HEK293 (cell line): ENCODE measurements around the gene CAV1.

Experiments used
- CTCF ChIA-PET: fragments of 350-600 bp; formaldehyde crosslinking; extraction: SDS; loops from one replicate; lab custom pipeline; 2021; ENCODE audit warnings: antibody characterized with exemption; lab: Yijun Ruan, JAX
- POLR2A ChIA-PET: fragments of 300-600 bp; formaldehyde crosslinking; extraction: SDS; loops from one replicate; lab custom pipeline; 2020; ENCODE audit warnings: antibody characterized with exemption, inconsistent platforms; lab: Yijun Ruan, JAX
- H3K27ac ChIP-seq: fragments of 200-500 bp; sonication (Bioruptor generic); 2 replicates; pipeline ENCODE4 v1.5.1; 2014; ENCODE audit warnings: low read depth, low read length, control low read depth, inconsistent platforms; ENCODE audit errors: extremely low read depth
- H3K36me3 ChIP-seq, 2 experiments: fragments of 200-500 bp in 1 of 2; sonication (Bioruptor generic) in 1 of 2; 1 replicate in 1 of 2; 2 replicates in 1 of 2; pipeline ENCODE4 v1.5.1; 2014 to 2017; ENCODE audit warnings: inconsistent platforms in 2 of 2, low read length in 2 of 2; ENCODE audit not compliant: control insufficient read depth in 2 of 2, insufficient read depth in 1 of 2
- H3K4me1 ChIP-seq: fragments of 200-500 bp; sonication (Bioruptor generic); 2 replicates; pipeline ENCODE4 v1.5.1; 2014; ENCODE audit warnings: mild to moderate bottlenecking, low read length, inconsistent platforms; ENCODE audit not compliant: control insufficient read depth, insufficient read depth
- H3K4me3 ChIP-seq: 2 replicates; pipeline ENCODE4 v1.5.1; 2011; ENCODE audit warnings: low read depth, mild to moderate bottlenecking, control low read depth, low read length, moderate library complexity
- H3K9me3 ChIP-seq: fragments of 200-500 bp; sonication (Bioruptor generic); 2 replicates; pipeline ENCODE4 v1.5.1; 2014; ENCODE audit warnings: low read depth, low read length, inconsistent platforms; ENCODE audit not compliant: control insufficient read depth, insufficient read depth
- AEBP2 ChIP-seq: fragments of 450-650 bp; formaldehyde crosslinking; IDR thresholded peaks from 2 replicates; pipeline ENCODE4 v1.5.1; 2016; ENCODE audit warnings: missing biosample characterization, missing genetic modification characterization, borderline replicate concordance
- BCL11A ChIP-seq: fragments of 450-650 bp; formaldehyde crosslinking; IDR thresholded peaks from 2 replicates; pipeline ENCODE4 v1.5.1; 2016; ENCODE audit warnings: low read depth, missing biosample characterization, missing genetic modification characterization
- BCL11B ChIP-seq: fragments of 450-650 bp; formaldehyde crosslinking; IDR thresholded peaks from 2 replicates; pipeline ENCODE4 v1.5.1; 2016; ENCODE audit warnings: low read depth, missing biosample characterization, missing genetic modification characterization
- EGR2 ChIP-seq: fragments of 450-650 bp; formaldehyde crosslinking; IDR thresholded peaks from 2 replicates; pipeline ENCODE4 v1.5.1; 2016; ENCODE audit warnings: low read depth, missing biosample characterization, missing genetic modification characterization
- KLF8 ChIP-seq: fragments of 450-650 bp; formaldehyde crosslinking; IDR thresholded peaks from 2 replicates; pipeline ENCODE4 v1.5.1; 2016; ENCODE audit warnings: missing biosample characterization, missing genetic modification characterization
- KLF9 ChIP-seq: fragments of 450-650 bp; formaldehyde crosslinking; IDR thresholded peaks from 2 replicates; pipeline ENCODE4 v1.5.1; 2016; ENCODE audit warnings: missing biosample characterization, missing genetic modification characterization, low read depth
- PRDM1 ChIP-seq: fragments of 450-650 bp; formaldehyde crosslinking; IDR thresholded peaks from 2 replicates; pipeline ENCODE4; 2016; ENCODE audit warnings: missing biosample characterization, missing genetic modification characterization
- WT1 ChIP-seq: fragments of 450-650 bp; formaldehyde crosslinking; IDR thresholded peaks from 2 replicates; pipeline ENCODE4 v1.5.1; 2016; ENCODE audit warnings: missing biosample characterization, missing genetic modification characterization
- ZBTB1 ChIP-seq: fragments of 450-650 bp; formaldehyde crosslinking; IDR thresholded peaks from 2 replicates; pipeline ENCODE4 v1.5.1; 2016; ENCODE audit warnings: missing biosample characterization, missing genetic modification characterization
- ZBTB26 ChIP-seq: fragments of 450-650 bp; formaldehyde crosslinking; optimal IDR thresholded peaks from 2 replicates; pipeline ENCODE3; 2016; ENCODE audit warnings: missing biosample characterization, mild to moderate bottlenecking, missing genetic modification characterization
- ZFHX2 ChIP-seq: fragments of 450-650 bp; formaldehyde crosslinking; conservative IDR thresholded peaks from 2 replicates; pipeline ENCODE4 v1.5.1; 2016; ENCODE audit warnings: missing biosample characterization, missing genetic modification characterization
- ZFP41 ChIP-seq: fragments of 450-650 bp; formaldehyde crosslinking; IDR thresholded peaks from 2 replicates; pipeline ENCODE4 v1.5.1; 2016; ENCODE audit warnings: missing biosample characterization, missing genetic modification characterization, borderline replicate concordance
- ZNF302 ChIP-seq: fragments of 450-650 bp; formaldehyde crosslinking; IDR thresholded peaks from 2 replicates; pipeline ENCODE4 v1.5.1; 2016; ENCODE audit warnings: missing biosample characterization, missing genetic modification characterization, low read depth
- ZNF324 ChIP-seq: fragments of 450-650 bp; formaldehyde crosslinking; IDR thresholded peaks from 2 replicates; pipeline ENCODE4 v1.5.1; 2016; ENCODE audit warnings: missing biosample characterization, missing genetic modification characterization
- ZNF350 ChIP-seq: fragments of 450-650 bp; formaldehyde crosslinking; IDR thresholded peaks from 2 replicates; pipeline ENCODE4 v1.5.0; 2017; ENCODE audit warnings: missing biosample characterization, mild to moderate bottlenecking, missing genetic modification characterization
- ZNF610 ChIP-seq: fragments of 450-650 bp; formaldehyde crosslinking; IDR thresholded peaks from 2 replicates; pipeline ENCODE4 v1.5.1; 2016; ENCODE audit warnings: missing biosample characterization, missing genetic modification characterization, borderline replicate concordance
- ZNF660 ChIP-seq: fragments of 450-650 bp; IDR thresholded peaks from 2 replicates; pipeline ENCODE4 v1.5.1; 2018; ENCODE audit warnings: missing biosample characterization, mild to moderate bottlenecking, missing genetic modification characterization
- ZNF664 ChIP-seq: fragments of 450-650 bp; formaldehyde crosslinking; IDR thresholded peaks from 2 replicates; pipeline ENCODE4 v1.5.1; 2016; ENCODE audit warnings: missing biosample characterization, missing genetic modification characterization
- ZNF701 ChIP-seq: fragments of 450-650 bp; formaldehyde crosslinking; IDR thresholded peaks from 2 replicates; pipeline ENCODE4 v1.5.1; 2016; ENCODE audit warnings: missing biosample characterization, missing genetic modification characterization
- ZSCAN4 ChIP-seq: fragments of 450-650 bp; formaldehyde crosslinking; IDR thresholded peaks from 2 replicates; pipeline ENCODE4 v1.5.1; 2017; ENCODE audit warnings: missing biosample characterization, missing genetic modification characterization
- TF ChIP-seq, protein P1 (sequence below): fragments of 450-650 bp; formaldehyde crosslinking; IDR thresholded peaks from 2 replicates; pipeline ENCODE4 v1.5.0; 2017; ENCODE audit warnings: missing biosample characterization, missing genetic modification characterization, borderline replicate concordance
- TF ChIP-seq, protein P2 (sequence below): fragments of 450-650 bp; formaldehyde crosslinking; IDR thresholded peaks from 2 replicates; pipeline ENCODE4 v1.5.1; 2017; ENCODE audit warnings: missing biosample characterization, missing genetic modification characterization

Gene CAV1

DNA sequence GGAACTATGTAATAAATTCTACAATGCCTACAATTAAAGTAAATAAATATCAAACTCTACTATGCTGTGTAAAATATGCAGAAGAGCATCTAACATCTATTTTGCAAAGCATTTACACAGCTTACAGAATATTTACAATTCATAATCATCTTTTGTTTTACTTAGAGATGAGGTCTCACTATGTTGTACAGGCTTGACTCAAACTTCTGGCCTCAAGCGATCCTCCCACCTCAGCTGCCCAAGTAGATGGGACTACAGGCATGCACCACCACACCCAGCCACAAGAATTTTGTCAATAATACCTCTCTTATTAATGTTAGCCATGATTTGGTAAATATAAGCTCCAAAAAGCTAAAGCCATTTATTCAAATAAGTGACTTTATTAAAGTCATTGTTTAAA, 47.2 kb upstream of the CAV1 start:
- POLR2A ChIA-PET: no interaction called here

DNA sequence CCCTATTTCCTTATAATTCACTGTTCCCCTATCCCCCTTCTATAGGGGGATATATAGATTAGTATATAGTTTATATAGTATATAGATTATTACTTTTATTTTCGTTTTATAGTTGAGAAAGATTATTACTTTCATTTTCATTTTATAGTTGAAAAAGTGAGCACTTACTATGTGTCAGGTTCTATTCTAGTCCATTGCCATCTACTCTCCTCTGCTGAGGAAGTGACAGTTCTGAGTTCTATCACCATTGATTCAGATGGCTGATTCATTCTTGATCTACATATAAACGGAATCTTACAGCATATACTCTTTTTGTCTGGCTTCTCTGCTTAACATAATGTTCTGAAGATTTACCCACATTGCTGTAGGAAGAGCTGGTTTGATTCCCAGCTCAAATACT, 46.0 kb upstream of the CAV1 start:
- CTCF ChIA-PET: no interaction called here
- Histone ChIP-seq H3K4me1 (no peaks in the 10 kb centered on the region), H3K9me3 (no peaks in the 10 kb centered on the region), H3K27ac (no peak overlapping the region), H3K36me3 (no peaks in the 10 kb centered on the region), H3K4me3 (no peak overlapping the region)
- TF ChIP-seq KLF8 (tag by site-specific recombination) (no peak), PRDM1 (tag by site-specific recombination) (0 out of 2 replicates have a peak, but pooled peaks have one; percentile 14), ZNF664 (tag by site-specific recombination) (0 out of 2 replicates have a peak, but pooled peaks have one; percentile 28)
- POLR2A ChIA-PET: no interaction called here

More for the DNA sequence above, 47.2 kb upstream of the CAV1 start:
- H3K36me3 ChIP-seq: no peaks in the 10 kb centered on the region
- TF ChIP-seq EGR2 (tag by site-specific recombination) (no peak), ZNF660 (no peak), ZFHX2 (tag by site-specific recombination) (no peak), WT1 (no peak), BCL11A (tag by site-specific recombination) (no peak), ZFP41 (tag by site-specific recombination) (no peak), ZNF302 (tag by site-specific recombination) (no peak), ZSCAN4 (tag by site-specific recombination) (no peak), KLF9 (no peak), ZNF610 (tag by site-specific recombination) (no peak), ZNF350 (tag by site-specific recombination) (no peak)
- TF ChIP-seq, protein P1, sequence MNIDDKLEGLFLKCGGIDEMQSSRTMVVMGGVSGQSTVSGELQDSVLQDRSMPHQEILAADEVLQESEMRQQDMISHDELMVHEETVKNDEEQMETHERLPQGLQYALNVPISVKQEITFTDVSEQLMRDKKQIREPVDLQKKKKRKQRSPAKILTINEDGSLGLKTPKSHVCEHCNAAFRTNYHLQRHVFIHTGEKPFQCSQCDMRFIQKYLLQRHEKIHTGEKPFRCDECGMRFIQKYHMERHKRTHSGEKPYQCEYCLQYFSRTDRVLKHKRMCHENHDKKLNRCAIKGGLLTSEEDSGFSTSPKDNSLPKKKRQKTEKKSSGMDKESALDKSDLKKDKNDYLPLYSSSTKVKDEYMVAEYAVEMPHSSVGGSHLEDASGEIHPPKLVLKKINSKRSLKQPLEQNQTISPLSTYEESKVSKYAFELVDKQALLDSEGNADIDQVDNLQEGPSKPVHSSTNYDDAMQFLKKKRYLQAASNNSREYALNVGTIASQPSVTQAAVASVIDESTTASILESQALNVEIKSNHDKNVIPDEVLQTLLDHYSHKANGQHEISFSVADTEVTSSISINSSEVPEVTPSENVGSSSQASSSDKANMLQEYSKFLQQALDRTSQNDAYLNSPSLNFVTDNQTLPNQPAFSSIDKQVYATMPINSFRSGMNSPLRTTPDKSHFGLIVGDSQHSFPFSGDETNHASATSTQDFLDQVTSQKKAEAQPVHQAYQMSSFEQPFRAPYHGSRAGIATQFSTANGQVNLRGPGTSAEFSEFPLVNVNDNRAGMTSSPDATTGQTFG (tag by site-specific recombination): no peak
- TF ChIP-seq, all 188 proteins: peak for 0
- Histone ChIP-seq H3K4me3 (no peak overlapping the region), H3K27ac (no peak overlapping the region), H3K4me1 (no peaks in the 10 kb centered on the region), H3K9me3 (no peaks in the 10 kb centered on the region)
- CTCF ChIA-PET: no interaction called here

GRCh38 chr7:116483271-116483942, 41.4 kb upstream of the CAV1 start:
- Histone ChIP-seq H3K27ac (no peak overlapping the region), H3K9me3 (no peaks in the 10 kb centered on the region), H3K36me3 (no peaks in the 10 kb centered on the region), H3K4me3 (no peak overlapping the region), H3K4me1 (no peaks in the 10 kb centered on the region)
- ChIA-PET CTCF (no interaction called here), POLR2A (no interaction called here)
- TF ChIP-seq ZNF324 (no peak), BCL11B (tag by site-specific recombination) (no peak), ZNF701 (no peak), AEBP2 (no peak), ZBTB26 (tag by site-specific recombination) (no peak), ZSCAN4 (tag by site-specific recombination) (no peak), ZBTB1 (tag by site-specific recombination) (no peak)
- TF ChIP-seq, protein P2, sequence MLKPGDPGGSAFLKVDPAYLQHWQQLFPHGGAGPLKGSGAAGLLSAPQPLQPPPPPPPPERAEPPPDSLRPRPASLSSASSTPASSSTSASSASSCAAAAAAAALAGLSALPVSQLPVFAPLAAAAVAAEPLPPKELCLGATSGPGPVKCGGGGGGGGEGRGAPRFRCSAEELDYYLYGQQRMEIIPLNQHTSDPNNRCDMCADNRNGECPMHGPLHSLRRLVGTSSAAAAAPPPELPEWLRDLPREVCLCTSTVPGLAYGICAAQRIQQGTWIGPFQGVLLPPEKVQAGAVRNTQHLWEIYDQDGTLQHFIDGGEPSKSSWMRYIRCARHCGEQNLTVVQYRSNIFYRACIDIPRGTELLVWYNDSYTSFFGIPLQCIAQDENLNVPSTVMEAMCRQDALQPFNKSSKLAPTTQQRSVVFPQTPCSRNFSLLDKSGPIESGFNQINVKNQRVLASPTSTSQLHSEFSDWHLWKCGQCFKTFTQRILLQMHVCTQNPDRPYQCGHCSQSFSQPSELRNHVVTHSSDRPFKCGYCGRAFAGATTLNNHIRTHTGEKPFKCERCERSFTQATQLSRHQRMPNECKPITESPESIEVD (tag by site-specific recombination): no peak
